ENCODE data around the gene SPATS2L. TPM values are rescaled to one million over a fixed set of nuclear protein-coding genes. Genes with fewer than 3 reads are reported as not detected.
A peak's percentile ranks its signal among the peaks of the same experiment; 100 is the strongest.

Gene SPATS2L
- total RNA-seq, 1 experiment from 2014 or later, result 60.5 TPM

DNA sequence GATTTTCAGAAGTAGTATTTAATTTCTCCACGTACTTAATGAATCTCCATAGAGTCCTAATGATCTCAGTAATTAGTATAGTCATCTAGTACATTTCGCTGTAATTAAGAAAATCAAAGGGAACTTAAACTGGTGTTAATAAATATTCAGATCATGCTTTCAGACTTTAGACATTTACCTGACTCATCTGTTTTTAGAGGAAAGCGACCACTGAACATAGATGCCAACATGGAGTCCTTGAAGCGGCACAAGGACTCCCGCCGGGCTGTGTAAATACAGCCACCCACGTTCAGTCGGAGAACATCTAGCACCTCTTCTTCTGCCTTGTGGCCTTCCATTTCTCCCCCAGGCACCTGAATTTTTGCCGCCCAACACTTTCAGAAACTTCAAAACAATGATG is 200.2 kb downstream of the SPATS2L start:
- no peak for DNase-seq (ENCODE audit: low spot score)

- DNase-seq (ENCODE audit: low spot score), result no peak
Measured at GRCh38 chr2:200507179-200507578, 200.7 kb downstream of the SPATS2L start.

- DNase-seq (ENCODE audit: low spot score), result peak; percentile 43
Measured at GRCh38 chr2:200509235-200509611, 202.7 kb downstream of the SPATS2L start.

- peak; percentile 84 for DNase-seq (ENCODE audit: low spot score)
Measured at GRCh38 chr2:200509612-200510433, 203.3 kb downstream of the SPATS2L start, which contains the start of gene KCTD18. KCTD18 (minus strand) TSS chr2:200510068; CDS start chr2:200507016, 3,052 bp downstream.

DNA sequence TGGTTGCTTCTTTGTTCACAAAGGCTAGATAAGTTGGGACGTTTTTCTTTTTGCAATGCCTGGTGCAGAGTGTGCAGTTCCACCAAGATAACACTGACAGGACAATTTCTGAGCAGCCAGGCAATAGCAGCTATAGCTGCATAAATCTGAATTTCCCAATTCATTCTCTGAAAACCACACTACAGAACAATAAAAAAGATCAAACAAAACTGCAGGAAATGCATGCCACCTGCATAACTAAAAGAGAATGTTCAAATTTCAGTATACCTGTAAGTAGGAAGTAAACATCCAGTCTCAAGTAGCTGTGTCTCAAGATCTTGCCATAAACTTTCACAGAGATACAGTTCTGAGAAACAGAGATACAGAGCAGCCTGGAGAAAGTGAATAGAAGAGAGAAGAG is 208.7 kb downstream of the SPATS2L start:
- DNase-seq (ENCODE audit: low spot score), result no peak

- no peak for DNase-seq (ENCODE audit: low spot score)
Measured at GRCh38 chr2:200523158-200523557, 216.7 kb downstream of the SPATS2L start.

DNA sequence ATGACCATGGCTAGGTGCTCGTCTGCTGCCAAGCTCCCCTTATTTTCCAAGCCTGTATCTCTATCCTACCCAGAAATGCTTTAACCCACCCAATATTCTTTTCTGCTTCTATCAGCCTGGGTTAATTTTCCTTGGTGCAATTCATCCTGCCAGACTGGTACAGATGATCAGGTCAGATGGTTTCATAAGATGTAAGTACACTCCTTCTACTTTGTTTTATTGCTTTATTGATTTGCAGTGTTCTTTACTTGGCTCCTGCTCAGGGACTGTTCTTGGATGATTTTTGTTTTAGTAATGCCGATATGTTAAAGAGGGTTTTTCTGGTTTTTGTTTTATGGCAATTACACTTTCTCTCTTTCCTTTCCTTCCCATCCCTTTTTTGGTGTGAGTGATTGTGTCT is 217.1 kb downstream of the SPATS2L start:
- no peak for DNase-seq (ENCODE audit: low spot score)

GRCh38 chr2:200525066-200525465 is 218.6 kb downstream of the SPATS2L start:
- DNase-seq (ENCODE audit: low spot score), result no peak

- no peak for DNase-seq (ENCODE audit: low spot score)
Measured at GRCh38 chr2:200525551-200525881, 219.0 kb downstream of the SPATS2L start.

- DNase-seq (ENCODE audit: low spot score), result peak; percentile 98
Measured at GRCh38 chr2:200525882-200526651, 219.6 kb downstream of the SPATS2L start, which contains the start of gene SGO2. SGO2 (plus strand) TSS chr2:200526207; CDS start chr2:200532976, 6,769 bp downstream.

DNA sequence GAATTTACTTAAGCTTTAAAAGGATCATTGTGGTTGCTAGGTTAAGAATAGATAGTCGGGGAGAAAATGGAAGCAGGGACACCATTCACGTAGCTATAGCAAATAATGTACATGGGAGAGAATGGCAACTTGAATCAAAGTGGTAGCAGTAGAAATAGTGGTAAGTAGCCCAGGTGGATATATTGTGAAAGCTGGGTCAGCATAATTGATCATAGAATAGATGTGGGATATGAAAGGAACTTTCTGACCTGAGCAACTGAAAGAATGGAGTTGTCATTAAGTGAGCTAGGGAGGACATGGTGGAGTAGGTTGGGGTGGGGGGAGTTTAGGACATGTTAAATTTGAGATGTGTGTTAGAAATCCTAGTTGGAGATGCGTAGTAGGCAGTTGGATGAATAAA is 221.7 kb downstream of the SPATS2L start:
- DNase-seq (ENCODE audit: low spot score), result no peak

Small RNAs within 50 kb of the gene (small RNA-seq; reads per million reads assigned to genes)
- not detected for gene RNY4P34

Other genes with a start within 250 kb of the SPATS2L start
- gene KCTD18, start 203.4 kb downstream of the SPATS2L start, total RNA-seq (2014; rRNA removed; shearing (Covaris generic)), result 6.8 and 6.9 TPM in 2 replicates
- gene SGO2, start 219.5 kb downstream of the SPATS2L start, total RNA-seq (2014; rRNA removed; shearing (Covaris generic)), result 3.9 and 5.3 TPM in 2 replicates